HepG2 (cell line): ENCODE measurements around the gene CBX7. TPM values are rescaled to one million over a fixed set of nuclear protein-coding genes. Genes with fewer than 3 reads are reported as not detected.
A peak's percentile ranks its signal among the peaks of the same experiment; 100 is the strongest.

Experiments
- ATAC-seq: fragments of 200-7000 bp; cut with Tn5 transposase; 3 replicates; pipeline ENCODE4 v1.9.1; 2020; ENCODE audit warnings: mild to moderate bottlenecking, moderate library complexity
- BruUV-seq: library from RNA; stranded (reverse); fragments of 400-500 nt; replicated peaks from 2 replicates; lab custom pipeline; 2021; lab: Mats Ljungman, UMichigan
- CTCF ChIA-PET: fragments of 300-600 bp; formaldehyde crosslinking; extraction: SDS; loops from one replicate; lab custom pipeline; 2021; ENCODE audit warnings: low total read pairs, inconsistent platforms, low intra/inter-chr PET ratio; lab: Yijun Ruan, JAX
- POLR2A ChIA-PET: fragments of 350-600 bp; sonication (Branson Sonifier 250); formaldehyde crosslinking; loops from one replicate; lab custom pipeline; 2020; ENCODE audit warnings: antibody characterized with exemption, inconsistent platforms; lab: Yijun Ruan, JAX
- DNase-seq: peaks from one replicate; pipeline ENCODE4 v3.0.0-alpha.2; 2015; ENCODE audit warnings: low spot score
- FAIRE-seq: peaks from 3 replicates; lab custom pipeline; 2011; peaks lifted over from hg19 to GRCh38; lab: Jason Lieb, UNC
- H2AFZ ChIP-seq: one replicate; pipeline ENCODE4 v1.6.1; 2011; ENCODE audit warnings: low read length, inconsistent platforms
- H3K27ac ChIP-seq: fragments of 300-600 bp; 3 replicates; pipeline ENCODE4 v1.8.0; 2011; ENCODE audit warnings: mixed run types, mild to moderate bottlenecking, mixed read lengths, low read length, inconsistent platforms; ENCODE audit not compliant: insufficient read depth; ENCODE audit errors: extremely low read length
- H3K27me3 ChIP-seq, 2 experiments: fragments of 200-600 bp in 1 of 2; 2 replicates in 1 of 2; 3 replicates in 1 of 2; pipeline versions ENCODE4 v1.6.0 to v1.8.0; 2011; ENCODE audit warnings: low read length in 2 of 2, mild to moderate bottlenecking in 2 of 2, moderate library complexity in 2 of 2, inconsistent platforms in 1 of 2; ENCODE audit not compliant: insufficient read depth in 2 of 2, control insufficient read depth in 1 of 2
- H3K36me3 ChIP-seq, 2 experiments: fragments of 200-600 bp in 1 of 2; replicated peaks in 1 of 2; 2 replicates in 1 of 2; 3 replicates in 1 of 2; pipeline versions ENCODE4 v1.5.1 to v1.8.0; 2011; ENCODE audit warnings: low read length in 2 of 2, inconsistent platforms in 1 of 2; ENCODE audit not compliant: insufficient read depth in 2 of 2, control insufficient read depth in 1 of 2
- H3K4me1 ChIP-seq: 2 replicates; pipeline ENCODE4 v1.5.1; 2012; ENCODE audit warnings: low read length, inconsistent platforms; ENCODE audit not compliant: insufficient read depth
- H3K4me2 ChIP-seq: 2 replicates; pipeline ENCODE4 v1.6.0; 2011; ENCODE audit warnings: low read depth, low read length, inconsistent platforms
- H3K4me3 ChIP-seq, 3 experiments: fragments of 200-600 bp in 1 of 3; sonication (generic), shearing (Covaris generic) in 1 of 3; replicated peaks in 1 of 3; 2 replicates each; pipeline ENCODE4 v1.5.1; 2011 to 2016; ENCODE audit warnings: low read length in 3 of 3, inconsistent platforms in 2 of 3, low read depth in 2 of 3, mild to moderate bottlenecking in 2 of 3, control low read depth in 1 of 3, mixed read lengths in 1 of 3; ENCODE audit not compliant: insufficient read depth in 1 of 3
- H3K79me2 ChIP-seq: one replicate; pipeline ENCODE4 v1.6.1; 2011; ENCODE audit warnings: low read length, inconsistent platforms; ENCODE audit not compliant: insufficient read depth
- H3K9ac ChIP-seq: 2 replicates; pipeline ENCODE4 v1.6.0; 2011; ENCODE audit warnings: mild to moderate bottlenecking, low read depth, low read length, inconsistent platforms; ENCODE audit not compliant: insufficient read depth
- H3K9me3 ChIP-seq: 2 replicates; pipeline ENCODE4 v1.5.1; 2012; ENCODE audit warnings: mild to moderate bottlenecking, low read length
- H4K20me1 ChIP-seq: 2 replicates; pipeline ENCODE4 v1.6.0; 2011; ENCODE audit warnings: inconsistent platforms, mild to moderate bottlenecking, low read length, moderate library complexity; ENCODE audit not compliant: insufficient read depth
- AGO1 ChIP-seq: fragments of 200-400 bp; formaldehyde crosslinking; IDR thresholded peaks from 2 replicates; pipeline ENCODE4 v1.6.1; 2017; ENCODE audit warnings: mild to moderate bottlenecking, low read depth, low read length, moderate library complexity; ENCODE audit not compliant: poor library complexity, severe bottlenecking
- BHLHE40 ChIP-seq: IDR thresholded peaks from 2 replicates; pipeline ENCODE4 v1.6.1; 2011; ENCODE audit warnings: low read length, improper control_type of control experiment
- CREB1 ChIP-seq, 2 experiments: fragments of 450-650 bp in 1 of 2; IDR thresholded peaks; 2 replicates each; pipeline ENCODE4 v1.6.1; 2016 to 2017; ENCODE audit warnings: control low read depth in 1 of 2, mild to moderate bottlenecking in 1 of 2, missing compliant biosample characterization in 1 of 2, missing genetic modification characterization in 1 of 2
- HNRNPL ChIP-seq: fragments of 200-400 bp; formaldehyde crosslinking; IDR thresholded peaks from 2 replicates; pipeline ENCODE4 v1.6.1; 2017; ENCODE audit warnings: mild to moderate bottlenecking, low read depth, low read length
- IKZF1 ChIP-seq: fragments of 450-650 bp; IDR thresholded peaks from 2 replicates; pipeline ENCODE4 v1.7.1; 2016
- JUND ChIP-seq: sonication (generic); formaldehyde crosslinking; IDR thresholded peaks from 2 replicates; pipeline ENCODE4 v1.8.0; 2022; ENCODE audit warnings: mild to moderate bottlenecking, missing genetic modification reagents
- SALL2 ChIP-seq: sonication (generic); formaldehyde crosslinking; IDR thresholded peaks from 2 replicates; pipeline ENCODE4 v1.8.1; 2023; ENCODE audit warnings: mild to moderate bottlenecking, missing genetic modification reagents, inconsistent platforms
- ZGPAT ChIP-seq: IDR thresholded peaks from 2 replicates; pipeline ENCODE4 v1.6.1; 2016; ENCODE audit warnings: mild to moderate bottlenecking
- ZNF430 ChIP-seq: sonication (generic); formaldehyde crosslinking; IDR thresholded peaks from 2 replicates; pipeline ENCODE4 v1.9.0; 2021; ENCODE audit warnings: mild to moderate bottlenecking, missing genetic modification reagents
- ZNF607 ChIP-seq: sonication (generic); formaldehyde crosslinking; IDR thresholded peaks from 2 replicates; pipeline ENCODE4 v1.5.1; 2020; ENCODE audit warnings: missing genetic modification reagents, mild to moderate bottlenecking, borderline replicate concordance
- ZNF687 ChIP-seq: sonication (generic); formaldehyde crosslinking; IDR thresholded peaks from 2 replicates; pipeline ENCODE4 v1.5.1; 2020; ENCODE audit warnings: mild to moderate bottlenecking, missing genetic modification reagents, moderate library complexity
- WGBS: methylation state at CpG from one replicate; pipeline ENCODE4 v1.1.6; 2017; ENCODE audit warnings: low lambda C conversion rate; 5-methylcytosine and 5-hydroxymethylcytosine counted together
- in situ Hi-C: cut with HindIII; loops from 2 replicates; pipeline ENCODE4 v1.10.0; 2017; ENCODE audit warnings: low pct_unique_long_range_greater_than_20kb; ENCODE audit not compliant: extremely low pct_ligation_motif_present
- intact Hi-C: fragments of 100-400 bp; cut with micrococcal nuclease; formaldehyde crosslinking; loops from one replicate; pipeline ENCODE4 v1.10.0; 2022; ENCODE audit not compliant: unreplicated experiment
- polyA plus RNA-seq, 8 experiments: library from polyadenylated mRNA; depleted of rRNA in 3 of 8; stranded (reverse) in 7 of 8; unstranded in 1 of 8; fragments of >200 nt; fragmentation: Illumina TruSeq in 4 of 8; extraction: Trizol in 4 of 8; gene quantifications; 2 replicates each; pipeline versions ENCODE4 v1.2.1 to v1.2.3, GENCODE V29; 2011 to 2016; ENCODE audit warnings: low read depth in 4 of 8, missing spikeins in 1 of 8, mixed read lengths in 1 of 8; ENCODE audit not compliant: insufficient read depth in 1 of 8
- total RNA-seq, 5 experiments: library from RNA; depleted of rRNA; stranded (reverse); fragments of >200 nt; fragmentation: Illumina TruSeq; extraction: Trizol; gene quantifications; 2 replicates each; pipeline ENCODE4 v1.2.3, GENCODE V29; 2016; ENCODE audit warnings: low read depth in 1 of 5
- TF ChIP-seq, protein P1 (sequence below): sonication (generic); formaldehyde crosslinking; IDR thresholded peaks from 2 replicates; pipeline ENCODE4 v1.5.0; 2020; ENCODE audit warnings: mild to moderate bottlenecking, missing genetic modification reagents

The CBX7 gene
- total and polyA plus RNA-seq, 2 of the 13 experiments (the other 11 are each of a cell fraction or from before 2014, with no cell fraction given) = 0.35 to 4.9 TPM

DNA sequence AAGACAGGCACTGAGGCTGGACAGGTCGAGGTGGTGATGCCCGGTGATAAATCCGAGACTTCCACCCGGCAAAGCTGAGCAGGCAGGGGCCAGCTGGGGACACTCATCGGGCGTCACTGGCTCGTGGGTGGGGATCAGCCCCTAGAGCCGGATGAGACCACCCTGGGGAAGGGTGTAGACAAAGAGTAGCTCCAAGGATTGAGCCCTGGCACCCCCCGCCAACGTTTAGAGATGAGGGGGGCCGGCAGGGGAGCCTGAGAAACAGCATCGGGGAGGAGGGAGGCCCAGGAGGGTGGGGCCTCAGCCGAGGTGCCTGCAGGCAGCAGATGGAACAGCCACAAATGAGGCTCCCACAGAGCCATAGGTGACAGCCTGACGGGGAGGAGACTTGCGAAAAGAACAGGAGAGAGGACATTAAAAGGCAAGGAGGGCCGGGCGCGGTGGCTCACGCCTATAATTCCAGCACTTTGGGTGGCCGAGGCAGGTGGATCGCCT is 27.4 kb upstream of the CBX7 start (continued):
- TF ChIP-seq ZNF687 (CRISPR knock-in tag) (no peak), ZGPAT (CRISPR knock-in tag) (no peak)

- intact Hi-C loops (loop anchor here (10.0 kb wide), 1 partner anchor 65 kb away; the partner anchor contains the start of gene PDGFB), in situ Hi-C loops (loop anchor here (5.0 kb wide), 1 partner anchor 63 kb away; the partner anchor contains the start of gene PDGFB)
- peak overlapping the region in 1 of 3 experiments; percentile 7; a peak in 1 of 6 replicates for H3K4me3 ChIP-seq
- no peaks in the 10 kb centered on the region for H4K20me1 ChIP-seq
- no peak for FAIRE-seq
- POLR2A ChIA-PET = interaction anchor here (1.3 to 1.4 kb wide), 2 partner anchors 27 to 140 kb away, joined by 3 to 4 read pairs; partner anchors contain the start of gene CBX7
- H3K27ac ChIP-seq = no peak overlapping the region
- H3K9me3 ChIP-seq = no peaks in the 10 kb centered on the region
- 27% methylated on average over 6 of the region's 6 CpGs for WGBS
- H3K4me2 ChIP-seq = peak overlapping the region; percentile 25; the same call in 1 of the 2 replicates
- no TSS peak for BruUV-seq
- no peaks in the 10 kb centered on the region for H3K36me3 ChIP-seq
- no peaks in the 10 kb centered on the region for H3K79me2 ChIP-seq
- DNase-seq = no peak
- no peak overlapping the region for H3K9ac ChIP-seq
- H3K27me3 ChIP-seq = 0 out of 5 replicates have a peak, but pooled peaks cover 0 to 5% of the 10 kb centered on the region in 2 experiments
- no peak overlapping the region for H2AFZ ChIP-seq
- H3K4me1 ChIP-seq = peaks cover 59% of the 10 kb centered on the region
- CTCF ChIA-PET = no interaction called here
- ATAC-seq = no peak
- TF ChIP-seq CREB1 (IDR thresholded peaks at IDR 0.05) (no peak), CREB1 (CRISPR knock-in tag; IDR thresholded peaks at IDR 0.05) (no peak), ZNF430 (CRISPR knock-in tag) (no peak), JUND (CRISPR knock-in tag) (no peak), ZNF607 (no peak), IKZF1 (no peak), HNRNPL (no peak), SALL2 (no peak), BHLHE40 (no peak), AGO1 (no peak)
- TF ChIP-seq, protein P1, sequence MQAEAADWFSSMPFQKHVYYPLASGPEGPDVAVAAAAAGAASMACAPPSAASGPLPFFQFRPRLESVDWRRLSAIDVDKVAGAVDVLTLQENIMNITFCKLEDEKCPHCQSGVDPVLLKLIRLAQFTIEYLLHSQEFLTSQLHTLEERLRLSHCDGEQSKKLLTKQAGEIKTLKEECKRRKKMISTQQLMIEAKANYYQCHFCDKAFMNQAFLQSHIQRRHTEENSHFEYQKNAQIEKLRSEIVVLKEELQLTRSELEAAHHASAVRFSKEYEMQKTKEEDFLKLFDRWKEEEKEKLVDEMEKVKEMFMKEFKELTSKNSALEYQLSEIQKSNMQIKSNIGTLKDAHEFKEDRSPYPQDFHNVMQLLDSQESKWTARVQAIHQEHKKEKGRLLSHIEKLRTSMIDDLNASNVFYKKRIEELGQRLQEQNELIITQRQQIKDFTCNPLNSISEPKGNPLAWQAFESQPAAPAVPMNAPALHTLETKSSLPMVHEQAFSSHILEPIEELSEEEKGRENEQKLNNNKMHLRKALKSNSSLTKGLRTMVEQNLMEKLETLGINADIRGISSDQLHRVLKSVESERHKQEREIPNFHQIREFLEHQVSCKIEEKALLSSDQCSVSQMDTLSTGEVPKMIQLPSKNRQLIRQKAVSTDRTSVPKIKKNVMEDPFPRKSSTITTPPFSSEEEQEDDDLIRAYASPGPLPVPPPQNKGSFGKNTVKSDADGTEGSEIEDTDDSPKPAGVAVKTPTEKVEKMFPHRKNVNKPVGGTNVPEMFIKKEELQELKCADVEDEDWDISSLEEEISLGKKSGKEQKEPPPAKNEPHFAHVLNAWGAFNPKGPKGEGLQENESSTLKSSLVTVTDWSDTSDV = no peak
Observed at GRCh38 chr22:39179401-39179827, 26.9 kb upstream of the CBX7 start.
